Activated effector memory CD4-positive, alpha-beta T cell treated with anti-CD3 and anti-CD28 coated beads, Interleukin-2, amount 50 U/mL, for 16 hours (primary cell): ENCODE results near the gene DNAJC5G.

Experiments used
- DNase-seq: peaks from one replicate; pipeline ENCODE4 v3.0.0-alpha.2; 2020

DNAJC5G gene

GRCh38 chr2:27275211-27276150 is at the start of gene DNAJC5G:
TSS of gene DNAJC5G (plus strand) at chr2:27275433. CDS start at chr2:27276729, 1,296 bp downstream.
- no peak for DNase-seq

GRCh38 chr2:27225526-27225925 is 49.7 kb upstream of the DNAJC5G start:
- no peak for DNase-seq

GRCh38 chr2:27227501-27227900 is 47.7 kb upstream of the DNAJC5G start:
- DNase-seq, result no peak

GRCh38 chr2:27231921-27232320 is 43.3 kb upstream of the DNAJC5G start:
- DNase-seq, result no peak

- no peak for DNase-seq
Measured at GRCh38 chr2:27233341-27233740, 41.9 kb upstream of the DNAJC5G start.

GRCh38 chr2:27236136-27236535 is 39.1 kb upstream of the DNAJC5G start:
- no peak for DNase-seq

GRCh38 chr2:27236626-27237025 is 38.6 kb upstream of the DNAJC5G start:
- no peak for DNase-seq

- no peak for DNase-seq
Measured at GRCh38 chr2:27237341-27237945, 37.8 kb upstream of the DNAJC5G start.

GRCh38 chr2:27238976-27239375 is 36.3 kb upstream of the DNAJC5G start:
- no peak for DNase-seq

- DNase-seq, result no peak
Measured at GRCh38 chr2:27240406-27240805, 34.8 kb upstream of the DNAJC5G start.

GRCh38 chr2:27241761-27242613 is 33.2 kb upstream of the DNAJC5G start:
- DNase-seq, result no peak

GRCh38 chr2:27242614-27242951 is 32.6 kb upstream of the DNAJC5G start:
- DNase-seq, result no peak

GRCh38 chr2:27243391-27244130 is 31.7 kb upstream of the DNAJC5G start:
- no peak for DNase-seq

- no peak for DNase-seq
Measured at GRCh38 chr2:27245116-27245515, 30.1 kb upstream of the DNAJC5G start.

- DNase-seq, result no peak
Measured at GRCh38 chr2:27245626-27246025, 29.6 kb upstream of the DNAJC5G start.

- no peak for DNase-seq
Measured at GRCh38 chr2:27247893-27248292, 27.3 kb upstream of the DNAJC5G start.

GRCh38 chr2:27249159-27249890 is 25.9 kb upstream of the DNAJC5G start:
- DNase-seq, result no peak

GRCh38 chr2:27249891-27250651 is 25.2 kb upstream of the DNAJC5G start:
- DNase-seq, result peak; percentile 78

- no peak for DNase-seq
Measured at GRCh38 chr2:27250652-27251379, 24.4 kb upstream of the DNAJC5G start.

- no peak for DNase-seq
Measured at GRCh38 chr2:27251766-27252165, 23.5 kb upstream of the DNAJC5G start.
